ENCODE measurements around the gene SERPINH1. TPM values are rescaled to one million over a fixed set of nuclear protein-coding genes. Genes with fewer than 3 reads are reported as not detected.

SERPINH1 gene
- total RNA-seq, 4 donors from 2014 or later: 134 to 847 (median 280) TPM

GRCh38 chr11:75533896-75534258 lies 28.2 kb upstream of the SERPINH1 start:
- H3K36me3 ChIP-seq: no peaks in the 10 kb centered on the region
- H3K4me1 ChIP-seq: no peaks in the 10 kb centered on the region
- no peak for TF ChIP-seq POLR2A (IDR thresholded peaks at IDR 0.05)
- TF ChIP-seq, protein P1, sequence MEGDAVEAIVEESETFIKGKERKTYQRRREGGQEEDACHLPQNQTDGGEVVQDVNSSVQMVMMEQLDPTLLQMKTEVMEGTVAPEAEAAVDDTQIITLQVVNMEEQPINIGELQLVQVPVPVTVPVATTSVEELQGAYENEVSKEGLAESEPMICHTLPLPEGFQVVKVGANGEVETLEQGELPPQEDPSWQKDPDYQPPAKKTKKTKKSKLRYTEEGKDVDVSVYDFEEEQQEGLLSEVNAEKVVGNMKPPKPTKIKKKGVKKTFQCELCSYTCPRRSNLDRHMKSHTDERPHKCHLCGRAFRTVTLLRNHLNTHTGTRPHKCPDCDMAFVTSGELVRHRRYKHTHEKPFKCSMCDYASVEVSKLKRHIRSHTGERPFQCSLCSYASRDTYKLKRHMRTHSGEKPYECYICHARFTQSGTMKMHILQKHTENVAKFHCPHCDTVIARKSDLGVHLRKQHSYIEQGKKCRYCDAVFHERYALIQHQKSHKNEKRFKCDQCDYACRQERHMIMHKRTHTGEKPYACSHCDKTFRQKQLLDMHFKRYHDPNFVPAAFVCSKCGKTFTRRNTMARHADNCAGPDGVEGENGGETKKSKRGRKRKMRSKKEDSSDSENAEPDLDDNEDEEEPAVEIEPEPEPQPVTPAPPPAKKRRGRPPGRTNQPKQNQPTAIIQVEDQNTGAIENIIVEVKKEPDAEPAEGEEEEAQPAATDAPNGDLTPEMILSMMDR (IDR thresholded peaks at IDR 0.05): no peak
- H3K27ac ChIP-seq: no peak overlapping the region
- no peaks in the 10 kb centered on the region for H3K9me3 ChIP-seq
- intact Hi-C loops (cut with DNase I; ENCODE audit: low total_unique reads): loop anchor here (2.0 to 10.0 kb wide), 3 partner anchors 89 to 249 kb away; no protein-coding TSS in a partner anchor
- H3K27me3 ChIP-seq: no peaks in the 10 kb centered on the region
- no peak for DNase-seq
- H3K4me3 ChIP-seq: no peak overlapping the region

DNA sequence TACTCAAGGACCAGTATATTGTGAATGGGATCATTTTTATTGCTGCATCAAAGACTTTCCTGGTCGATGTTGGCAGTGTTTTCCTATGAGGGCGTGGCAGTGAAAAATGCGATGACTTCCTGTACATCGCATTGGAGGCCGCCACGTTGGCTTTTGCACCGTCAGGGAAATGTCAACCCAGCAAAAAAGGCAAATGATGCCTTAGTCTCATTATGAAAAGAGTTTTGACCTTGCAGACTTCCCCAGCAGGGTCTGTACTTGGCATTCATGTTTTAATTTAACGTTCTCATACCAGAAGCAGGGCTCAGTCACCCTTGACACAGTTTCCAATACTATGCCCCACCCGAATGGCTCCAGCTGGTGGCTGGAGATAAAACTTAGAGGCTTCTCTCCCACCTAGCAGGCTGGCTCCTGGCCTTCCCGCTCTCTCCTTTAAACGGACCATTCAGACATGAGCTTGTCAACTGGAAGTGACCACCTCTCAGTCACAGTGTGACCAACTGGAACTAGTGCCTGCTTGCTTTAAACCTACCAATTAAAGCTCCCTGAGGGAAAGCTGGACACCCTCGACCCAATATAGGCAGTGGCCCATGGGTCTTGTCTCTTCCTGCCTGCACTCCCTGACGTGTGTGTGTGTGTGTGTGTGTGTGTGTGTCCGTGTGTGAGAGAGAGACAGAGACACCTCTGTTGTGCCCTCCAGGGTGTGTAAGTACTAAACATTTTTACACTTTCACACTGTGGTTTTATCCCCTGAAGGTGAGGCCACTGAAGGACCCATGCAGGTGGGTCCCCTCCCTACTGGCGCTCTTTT lies 27.6 kb upstream of the SERPINH1 start:
- TF ChIP-seq, protein P1 (IDR thresholded peaks at IDR 0.05): no peak
- no peak for TF ChIP-seq POLR2A (IDR thresholded peaks at IDR 0.05)
- Histone ChIP-seq H3K4me3 (no peak overlapping the region), H3K36me3 (no peaks in the 10 kb centered on the region), H3K9me3 (no peaks in the 10 kb centered on the region), H3K27me3 (no peaks in the 10 kb centered on the region), H3K4me1 (no peaks in the 10 kb centered on the region), H3K27ac (no peak overlapping the region)
- DNase-seq: no peak
- intact Hi-C loops (cut with DNase I; ENCODE audit: low total_unique reads): loop anchor here (5.0 to 10.0 kb wide), 2 partner anchors 142 to 250 kb away; no protein-coding TSS in a partner anchor

DNA sequence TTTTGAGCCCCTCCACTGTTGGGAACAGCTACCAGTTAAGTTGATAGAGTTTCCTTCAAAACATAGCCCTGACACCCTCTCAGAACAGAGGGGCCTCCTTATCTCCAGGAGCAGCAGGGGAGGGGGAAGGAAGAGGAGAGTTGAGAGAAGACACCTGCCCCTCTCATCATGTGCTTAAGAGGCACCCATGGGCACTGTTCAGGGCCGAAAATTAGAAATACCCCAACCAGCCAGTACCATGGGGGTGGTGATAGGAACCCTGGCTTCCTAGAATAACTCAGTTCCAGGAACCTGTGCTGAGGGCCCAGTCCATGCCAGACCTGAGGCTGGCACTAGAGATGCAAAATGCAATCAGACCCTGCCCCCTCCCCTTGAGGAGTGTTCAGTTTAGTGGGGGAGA lies 27.0 kb upstream of the SERPINH1 start:
- DNase-seq: no peak
- Histone ChIP-seq H3K36me3 (no peaks in the 10 kb centered on the region), H3K4me3 (no peak overlapping the region), H3K27me3 (no peaks in the 10 kb centered on the region), H3K27ac (no peak overlapping the region), H3K4me1 (no peaks in the 10 kb centered on the region), H3K9me3 (no peaks in the 10 kb centered on the region)
- TF ChIP-seq, protein P1 (IDR thresholded peaks at IDR 0.05): no peak
- no peak for TF ChIP-seq POLR2A (IDR thresholded peaks at IDR 0.05)
- intact Hi-C loops (cut with DNase I; ENCODE audit: low total_unique reads): loop anchor here (10.0 kb wide), 1 partner anchor 250 kb away; no protein-coding TSS in a partner anchor

DNA sequence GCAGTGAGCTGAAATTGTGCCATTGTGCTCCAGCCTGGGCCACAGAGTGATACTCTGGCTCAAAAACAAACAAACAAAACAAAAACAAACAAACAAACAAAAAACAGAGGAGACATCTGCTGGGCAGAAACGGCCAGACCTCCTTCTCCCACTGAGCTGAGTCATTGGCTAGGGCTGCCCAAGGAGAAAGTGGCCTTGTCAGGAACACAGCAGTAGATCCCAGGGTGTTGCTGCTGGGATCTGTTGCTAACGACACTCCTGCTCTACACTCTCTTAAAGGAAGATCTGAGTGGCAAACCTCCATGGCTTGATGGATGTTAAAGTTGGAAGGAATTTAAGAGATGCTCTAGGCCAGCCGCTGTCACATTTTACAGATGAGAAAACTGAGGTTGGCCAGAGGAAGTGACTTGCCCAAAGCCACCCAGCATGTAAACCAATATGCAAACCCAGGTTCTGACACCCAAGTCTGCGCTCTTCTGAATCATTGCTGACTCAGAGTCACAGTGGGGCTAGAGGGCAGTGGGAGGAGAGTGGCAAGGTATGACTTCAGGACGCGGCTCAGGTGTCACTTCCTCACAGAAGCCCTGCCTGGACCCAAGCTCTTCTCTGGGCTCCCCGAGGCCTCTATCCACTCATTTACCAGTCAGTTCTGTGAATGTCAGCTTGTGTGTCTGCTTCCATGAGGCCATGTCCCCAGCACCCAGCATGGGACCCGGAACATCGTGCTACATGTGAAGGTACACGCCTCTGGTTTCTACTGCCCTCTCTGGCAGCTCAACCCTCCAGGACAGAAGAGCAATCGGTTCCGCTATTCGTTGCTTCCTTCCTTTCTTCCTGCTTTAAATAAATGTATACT lies 25.0 kb upstream of the SERPINH1 start:
- Histone ChIP-seq H3K36me3 (no peaks in the 10 kb centered on the region), H3K4me1 (no peaks in the 10 kb centered on the region), H3K9me3 (no peaks in the 10 kb centered on the region), H3K27ac (no peak overlapping the region), H3K27me3 (no peaks in the 10 kb centered on the region), H3K4me3 (no peak overlapping the region)
- no peak for DNase-seq
- intact Hi-C loops (cut with DNase I; ENCODE audit: low total_unique reads): loop anchor here (10.0 kb wide), 1 partner anchor 252 kb away; no protein-coding TSS in a partner anchor
- TF ChIP-seq, protein P1 (IDR thresholded peaks at IDR 0.05): no peak
- no peak for TF ChIP-seq POLR2A (IDR thresholded peaks at IDR 0.05)

Measured in uterus (tissue), 4 donors.